Panc1 (cell line): Measurements from ENCODE around the gene SPRED2. TPM values are rescaled to one million over a fixed set of nuclear protein-coding genes. Genes with fewer than 3 reads are reported as not detected.

ENCODE experiments used
- ATAC-seq: fragments of 200-7000 bp; cut with Tn5 transposase; 2 replicates; pipeline ENCODE4 v1.9.1; 2020; ENCODE audit warnings: mild to moderate bottlenecking, moderate library complexity
- BruUV-seq: library from RNA; stranded (reverse); fragments of 400-500 nt; replicated peaks from 2 replicates; lab custom pipeline; 2021; lab: Mats Ljungman, UMichigan
- CTCF ChIA-PET: fragments of 300-600 bp; sonication (Branson Sonifier 250); formaldehyde crosslinking; loops from one replicate; lab custom pipeline; 2022; ENCODE audit warnings: antibody characterized with exemption; lab: Charles Lee
- POLR2A ChIA-PET: fragments of 300-600 bp; sonication (Branson Sonifier 250); formaldehyde crosslinking; loops from one replicate; lab custom pipeline; 2022; ENCODE audit warnings: antibody characterized with exemption; lab: Charles Lee
- DNase-seq: peaks from one replicate; pipeline ENCODE4 v3.0.0-alpha.2; 2010; ENCODE audit warnings: low read depth, low spot score
- H3K27ac ChIP-seq: 2 replicates; pipeline ENCODE4 v1.5.1; 2011; ENCODE audit warnings: mild to moderate bottlenecking, low read length, inconsistent platforms
- H3K27me3 ChIP-seq: fragments of 200-500 bp; sonication (Bioruptor generic); 2 replicates; pipeline ENCODE4 v1.6.0; 2014; ENCODE audit warnings: low read length, inconsistent platforms; ENCODE audit not compliant: control insufficient read depth, insufficient read depth
- H3K36me3 ChIP-seq: fragments of 200-500 bp; sonication (Bioruptor generic); 2 replicates; pipeline ENCODE4 v1.5.1; 2014; ENCODE audit warnings: inconsistent platforms, mild to moderate bottlenecking, low read length, moderate library complexity; ENCODE audit not compliant: control insufficient read depth, insufficient read depth
- H3K4me1 ChIP-seq: 2 replicates; pipeline ENCODE4 v1.5.1; 2011; ENCODE audit warnings: inconsistent platforms, mild to moderate bottlenecking, low read length, moderate library complexity; ENCODE audit not compliant: control insufficient read depth, insufficient read depth
- H3K4me3 ChIP-seq, 2 experiments: 2 replicates each; pipeline ENCODE4 v1.5.1; 2011 to 2012; ENCODE audit warnings: low read depth in 2 of 2, low read length in 2 of 2, mild to moderate bottlenecking in 2 of 2, inconsistent platforms in 1 of 2, moderate library complexity in 1 of 2
- H3K9me3 ChIP-seq: fragments of 200-500 bp; sonication (Bioruptor generic); 2 replicates; pipeline ENCODE4 v1.5.1; 2014; ENCODE audit warnings: low read depth, mild to moderate bottlenecking, inconsistent platforms, low read length, moderate library complexity; ENCODE audit not compliant: control insufficient read depth, insufficient read depth
- POLR2AphosphoS5 ChIP-seq: IDR thresholded peaks from 2 replicates; pipeline ENCODE4 v1.6.1; 2012; ENCODE audit warnings: mild to moderate bottlenecking, low read depth, low read length, moderate library complexity
- SIN3A ChIP-seq: IDR thresholded peaks from 2 replicates; pipeline ENCODE4 v1.6.1; 2012; ENCODE audit warnings: low read depth, mild to moderate bottlenecking, low read length, moderate library complexity, borderline replicate concordance; ENCODE audit not compliant: insufficient read depth
- TCF7L2 ChIP-seq: IDR thresholded peaks from 2 replicates; pipeline ENCODE4 v1.6.1; 2011; ENCODE audit warnings: mild to moderate bottlenecking, low read depth, low read length, inconsistent platforms
- in situ Hi-C: cut with HindIII; loops from 2 replicates; pipeline ENCODE4 v1.10.0; 2016; ENCODE audit warnings: low sequenced_read_pairs, low pct_unique_long_range_greater_than_20kb
- intact Hi-C: fragments of 100-400 bp; cut with micrococcal nuclease; formaldehyde crosslinking; loops from one replicate; pipeline ENCODE4 v1.10.0; 2022; ENCODE audit not compliant: unreplicated experiment
- total RNA-seq: library from RNA; stranded (reverse); gene quantifications from one replicate; pipeline ENCODE4 v1.2.1, GENCODE V29; 2021; ENCODE audit not compliant: unreplicated experiment
- TF ChIP-seq, protein P1 (sequence below): fragments of 450-650 bp; IDR thresholded peaks from 2 replicates; pipeline ENCODE4 v1.5.1; 2017; ENCODE audit warnings: mild to moderate bottlenecking
- TF ChIP-seq, protein P2 (sequence below), 2 experiments: IDR thresholded peaks; 2 replicates each; pipeline ENCODE4 v1.6.1; 2011 to 2012; ENCODE audit warnings: low read depth in 2 of 2, control low read depth in 1 of 2, low read length in 1 of 2, mild to moderate bottlenecking in 1 of 2, moderate library complexity in 1 of 2; ENCODE audit not compliant: insufficient read depth in 1 of 2

The SPRED2 gene
- total RNA-seq, 1 experiment from 2014 or later, result 60.1 TPM

DNA sequence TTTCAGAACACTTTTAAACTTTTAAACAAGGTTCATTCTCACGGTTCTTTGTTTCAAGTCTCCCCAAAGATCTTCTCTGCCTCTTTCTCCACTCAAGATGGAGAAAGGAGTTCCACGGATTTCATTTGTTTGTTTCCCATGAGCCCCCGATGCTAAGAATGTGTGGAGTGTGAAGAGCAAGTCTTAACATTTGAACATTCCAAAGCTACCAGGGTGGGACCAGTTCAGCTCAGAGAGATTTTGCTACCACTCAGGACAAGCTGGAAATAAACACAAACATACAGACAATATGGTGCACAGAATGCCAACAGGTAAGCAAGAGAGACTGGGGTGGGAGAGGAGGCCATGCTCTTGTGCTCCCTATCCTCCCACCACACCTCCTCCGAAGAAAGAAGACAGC is 56.7 kb downstream of the SPRED2 start:
- in situ Hi-C loops, result no loop called here
- Histone ChIP-seq H3K27me3 (no peaks in the 10 kb centered on the region), H3K36me3 (no peaks in the 10 kb centered on the region), H3K4me1 (peaks cover 80% of the 10 kb centered on the region), H3K9me3 (no peaks in the 10 kb centered on the region), H3K27ac (0 out of 2 replicates have a peak overlapping the region, but pooled peaks have one; percentile 35), H3K4me3 (no peak overlapping the region)
- DNase-seq, result no peak
- TF ChIP-seq POLR2AphosphoS5, result no peak
- no peak for TF ChIP-seq SIN3A
- TF ChIP-seq, protein P1, sequence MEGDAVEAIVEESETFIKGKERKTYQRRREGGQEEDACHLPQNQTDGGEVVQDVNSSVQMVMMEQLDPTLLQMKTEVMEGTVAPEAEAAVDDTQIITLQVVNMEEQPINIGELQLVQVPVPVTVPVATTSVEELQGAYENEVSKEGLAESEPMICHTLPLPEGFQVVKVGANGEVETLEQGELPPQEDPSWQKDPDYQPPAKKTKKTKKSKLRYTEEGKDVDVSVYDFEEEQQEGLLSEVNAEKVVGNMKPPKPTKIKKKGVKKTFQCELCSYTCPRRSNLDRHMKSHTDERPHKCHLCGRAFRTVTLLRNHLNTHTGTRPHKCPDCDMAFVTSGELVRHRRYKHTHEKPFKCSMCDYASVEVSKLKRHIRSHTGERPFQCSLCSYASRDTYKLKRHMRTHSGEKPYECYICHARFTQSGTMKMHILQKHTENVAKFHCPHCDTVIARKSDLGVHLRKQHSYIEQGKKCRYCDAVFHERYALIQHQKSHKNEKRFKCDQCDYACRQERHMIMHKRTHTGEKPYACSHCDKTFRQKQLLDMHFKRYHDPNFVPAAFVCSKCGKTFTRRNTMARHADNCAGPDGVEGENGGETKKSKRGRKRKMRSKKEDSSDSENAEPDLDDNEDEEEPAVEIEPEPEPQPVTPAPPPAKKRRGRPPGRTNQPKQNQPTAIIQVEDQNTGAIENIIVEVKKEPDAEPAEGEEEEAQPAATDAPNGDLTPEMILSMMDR, result no peak
- no peak for TF ChIP-seq TCF7L2
- TF ChIP-seq, protein P2, sequence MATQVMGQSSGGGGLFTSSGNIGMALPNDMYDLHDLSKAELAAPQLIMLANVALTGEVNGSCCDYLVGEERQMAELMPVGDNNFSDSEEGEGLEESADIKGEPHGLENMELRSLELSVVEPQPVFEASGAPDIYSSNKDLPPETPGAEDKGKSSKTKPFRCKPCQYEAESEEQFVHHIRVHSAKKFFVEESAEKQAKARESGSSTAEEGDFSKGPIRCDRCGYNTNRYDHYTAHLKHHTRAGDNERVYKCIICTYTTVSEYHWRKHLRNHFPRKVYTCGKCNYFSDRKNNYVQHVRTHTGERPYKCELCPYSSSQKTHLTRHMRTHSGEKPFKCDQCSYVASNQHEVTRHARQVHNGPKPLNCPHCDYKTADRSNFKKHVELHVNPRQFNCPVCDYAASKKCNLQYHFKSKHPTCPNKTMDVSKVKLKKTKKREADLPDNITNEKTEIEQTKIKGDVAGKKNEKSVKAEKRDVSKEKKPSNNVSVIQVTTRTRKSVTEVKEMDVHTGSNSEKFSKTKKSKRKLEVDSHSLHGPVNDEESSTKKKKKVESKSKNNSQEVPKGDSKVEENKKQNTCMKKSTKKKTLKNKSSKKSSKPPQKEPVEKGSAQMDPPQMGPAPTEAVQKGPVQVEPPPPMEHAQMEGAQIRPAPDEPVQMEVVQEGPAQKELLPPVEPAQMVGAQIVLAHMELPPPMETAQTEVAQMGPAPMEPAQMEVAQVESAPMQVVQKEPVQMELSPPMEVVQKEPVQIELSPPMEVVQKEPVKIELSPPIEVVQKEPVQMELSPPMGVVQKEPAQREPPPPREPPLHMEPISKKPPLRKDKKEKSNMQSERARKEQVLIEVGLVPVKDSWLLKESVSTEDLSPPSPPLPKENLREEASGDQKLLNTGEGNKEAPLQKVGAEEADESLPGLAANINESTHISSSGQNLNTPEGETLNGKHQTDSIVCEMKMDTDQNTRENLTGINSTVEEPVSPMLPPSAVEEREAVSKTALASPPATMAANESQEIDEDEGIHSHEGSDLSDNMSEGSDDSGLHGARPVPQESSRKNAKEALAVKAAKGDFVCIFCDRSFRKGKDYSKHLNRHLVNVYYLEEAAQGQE (IDR thresholded peaks at IDR 0.05; ENCODE audit: insufficient read depth in 1 of 2, low read depth in 2 of 2, low read length in 1 of 2), result no peak
- no TSS peak for BruUV-seq
- ChIA-PET CTCF (no interaction called here), POLR2A (no interaction called here)
- intact Hi-C loops, result no loop called here
- ATAC-seq, result no peak

- intact Hi-C loops (no loop called here), in situ Hi-C loops (no loop called here)
- H3K27me3 ChIP-seq, result no peaks in the 10 kb centered on the region
- ATAC-seq (no peak), DNase-seq (no peak)
- no peak for TF ChIP-seq POLR2AphosphoS5
- TF ChIP-seq, protein P2 (IDR thresholded peaks at IDR 0.05; ENCODE audit: insufficient read depth in 1 of 2, low read depth in 2 of 2, low read length in 1 of 2), result no peak
- TF ChIP-seq, protein P1, result no peak
- TF ChIP-seq SIN3A, result no peak
- TF ChIP-seq TCF7L2, result no peak
- no peaks in the 10 kb centered on the region for H3K36me3 ChIP-seq
- H3K27ac ChIP-seq, result peak overlapping the region; percentile 60; the same call in 1 of the 2 replicates
- no TSS peak for BruUV-seq
- H3K4me1 ChIP-seq, result peaks cover 80% of the 10 kb centered on the region
- CTCF ChIA-PET, result no interaction called here
- no peaks in the 10 kb centered on the region for H3K9me3 ChIP-seq
- POLR2A ChIA-PET, result interaction anchor here (0.6 kb wide), 1 partner anchor 40 kb away, joined by 3 read pairs; no protein-coding TSS in a partner anchor
- H3K4me3 ChIP-seq, result no peak overlapping the region
Observed at GRCh38 chr2:65374999-65375398, 57.4 kb downstream of the SPRED2 start.
